K562 (cell line): ENCODE data around the gene POU3F1. TPM values are rescaled to one million over a fixed set of nuclear protein-coding genes. Genes with fewer than 3 reads are reported as not detected.

Experiments used
- ARID2 ChIP-seq: fragments of 450-650 bp; IDR thresholded peaks from 2 replicates; pipeline ENCODE4 v1.6.1; 2017; ENCODE audit warnings: antibody characterized with exemption, mild to moderate bottlenecking
- ARID3A ChIP-seq: IDR thresholded peaks from 2 replicates; pipeline ENCODE4 v1.6.1; 2012; ENCODE audit warnings: low read depth, low read length, improper control_type of control experiment, borderline replicate concordance
- DEAF1 ChIP-seq: fragments of 450-650 bp; formaldehyde crosslinking; IDR thresholded peaks from 2 replicates; pipeline ENCODE4 v1.4.0; 2020; ENCODE audit warnings: mild to moderate bottlenecking, moderate library complexity
- ELF1 ChIP-seq: fragments of 200-800 bp; sonication (Bioruptor generic); IDR thresholded peaks from 2 replicates; pipeline ENCODE4 v1.6.1; 2016; ENCODE audit warnings: missing genetic modification characterization, missing compliant biosample characterization
- ETS2 ChIP-seq: IDR thresholded peaks from 2 replicates; pipeline ENCODE4 v1.6.1; 2016; ENCODE audit warnings: borderline replicate concordance, missing genetic modification characterization, mild to moderate bottlenecking, moderate library complexity, missing compliant biosample characterization; ENCODE audit not compliant: poor library complexity, severe bottlenecking
- ETV5 ChIP-seq: sonication (generic); formaldehyde crosslinking; IDR thresholded peaks from 2 replicates; pipeline ENCODE4 v1.4.0; 2020; ENCODE audit warnings: low read depth, mild to moderate bottlenecking, missing genetic modification reagents
- GTF2F1 ChIP-seq: IDR thresholded peaks from 2 replicates; pipeline ENCODE4 v1.6.1; 2011; ENCODE audit warnings: low read depth, low read length, improper control_type of control experiment
- GTF3C2 ChIP-seq: IDR thresholded peaks from 3 replicates; pipeline ENCODE4 v1.6.1; 2011; ENCODE audit warnings: borderline replicate concordance, mild to moderate bottlenecking, moderate library complexity; ENCODE audit not compliant: insufficient read length; ENCODE audit errors: extremely low read depth
- HCFC1 ChIP-seq: IDR thresholded peaks from 2 replicates; pipeline ENCODE4 v1.6.1; 2012; ENCODE audit warnings: low read depth, low read length, improper control_type of control experiment
- JUNB ChIP-seq: fragments of 450-650 bp; formaldehyde crosslinking; conservative IDR thresholded peaks from 2 replicates; pipeline ENCODE4 v1.4.0; 2020; ENCODE audit warnings: mild to moderate bottlenecking
- NELFE ChIP-seq: IDR thresholded peaks from 2 replicates; pipeline ENCODE4 v1.6.1; 2011; ENCODE audit warnings: mild to moderate bottlenecking; ENCODE audit not compliant: insufficient read depth, insufficient read length
- SETDB1 ChIP-seq: IDR thresholded peaks from one replicate; pipeline ENCODE4 v1.6.1; 2012; ENCODE audit warnings: low read length, control low read depth, inconsistent platforms
- SREBF1 ChIP-seq: fragments of 150-350 bp; IDR thresholded peaks from 2 replicates; pipeline ENCODE4 v1.6.1; 2014; ENCODE audit warnings: antibody characterized with exemption, low read depth, low read length, borderline replicate concordance
- TBP ChIP-seq: optimal IDR thresholded peaks from 2 replicates; pipeline ENCODE3; 2011; ENCODE audit warnings: low read depth, low read length, improper control_type of control experiment
- THAP7 ChIP-seq: fragments of 250-450 bp; sonication (Bioruptor Pico); IDR thresholded peaks from 2 replicates; pipeline ENCODE4 v1.5.0; 2021
- ZBED1 ChIP-seq: IDR thresholded peaks from 2 replicates; pipeline ENCODE4 v1.6.1; 2014
- ZFPM2 ChIP-seq: fragments of 250-450 bp; sonication (Bioruptor Pico); IDR thresholded peaks from 2 replicates; pipeline ENCODE4 v1.5.1; 2022; ENCODE audit warnings: mild to moderate bottlenecking
- ZNF253 ChIP-seq: fragments of 250-450 bp; sonication (Bioruptor Pico); conservative IDR thresholded peaks from 2 replicates; pipeline ENCODE4 v1.6.1; 2021; ENCODE audit warnings: mild to moderate bottlenecking
- polyA plus RNA-seq, 8 experiments: library from polyadenylated mRNA; depleted of rRNA in 4 of 8; stranded (reverse) in 5 of 8; unstranded in 3 of 8; fragments of >200 nt; fragmentation: Nextera tagmentation in 2 of 8; fragmentation: Illumina TruSeq in 1 of 8; extraction: Ambion mirVana in 2 of 8; extraction: Trizol in 1 of 8; gene quantifications; 2 replicates each; pipeline versions ENCODE4 v1.2.1 to v1.2.3, GENCODE V29; 2011 to 2014; ENCODE audit warnings: inconsistent platforms in 1 of 8, missing spikeins in 1 of 8
- total RNA-seq, 7 experiments: library from RNA; depleted of rRNA in 6 of 7; stranded (reverse); fragments of >200 nt in 6 of 7; fragmentation: Illumina TruSeq in 2 of 7; extraction: Trizol in 2 of 7; gene quantifications; 2 replicates each; pipeline versions ENCODE4 v1.2.1 to v1.2.3, GENCODE V29; 2011 to 2021; ENCODE audit warnings: low replicate concordance in 1 of 7

The POU3F1 gene
- total and polyA plus RNA-seq, 9 of the 15 experiments (the other 6 are each of a cell fraction or from before 2014, with no cell fraction given) = 0.09 TPM; not detected in 8

GRCh38 chr1:37999430-38000232 is 47.0 kb downstream of the POU3F1 start (continued):
- TF ChIP-seq ARID2 = 0 out of 2 replicates have a peak, but pooled peaks have one; percentile 12
- no peak for TF ChIP-seq NELFE
- TF ChIP-seq ELF1 (tag) = peak; percentile 94
- 0 out of 2 replicates have a peak, but pooled peaks have one; percentile 64 for TF ChIP-seq ARID3A
- TF ChIP-seq SETDB1 = no peak
- TF ChIP-seq TBP = peak; percentile 53
- TF ChIP-seq ZBED1 = peak; percentile 82; the same call in 1 of the 2 replicates
- no peak for TF ChIP-seq THAP7 (CRISPR knock-in tag)
- no peak for TF ChIP-seq GTF2F1
- TF ChIP-seq ETS2 (tag) = peak; percentile 70
- peak; percentile 100 for TF ChIP-seq ETV5
- peak; percentile 30 for TF ChIP-seq HCFC1
- TF ChIP-seq GTF3C2 = no peak
- no peak for TF ChIP-seq ZNF253 (CRISPR knock-in tag)
- peak; percentile 76; the same call in 1 of the 2 replicates for TF ChIP-seq JUNB (CRISPR knock-in tag)
- 0 out of 2 replicates have a peak, but pooled peaks have one; percentile 46 for TF ChIP-seq ZFPM2
- no peak for TF ChIP-seq SREBF1
- TF ChIP-seq DEAF1 (CRISPR knock-in tag) = no peak
